HPDE6-E6E7 (cell line): Measurements from ENCODE around the gene RIN3.

Experiments used
- DNase-seq: peaks from one replicate; pipeline ENCODE4 v3.0.0; 2011; ENCODE audit warnings: missing footprints; ENCODE audit errors: extremely low spot score

RIN3 gene

GRCh38 chr14:92646952-92647796 lies 133.6 kb downstream of the RIN3 start:
- no peak for DNase-seq

- no peak for DNase-seq
Observed at GRCh38 chr14:92647797-92648279, 134.3 kb downstream of the RIN3 start.

DNA sequence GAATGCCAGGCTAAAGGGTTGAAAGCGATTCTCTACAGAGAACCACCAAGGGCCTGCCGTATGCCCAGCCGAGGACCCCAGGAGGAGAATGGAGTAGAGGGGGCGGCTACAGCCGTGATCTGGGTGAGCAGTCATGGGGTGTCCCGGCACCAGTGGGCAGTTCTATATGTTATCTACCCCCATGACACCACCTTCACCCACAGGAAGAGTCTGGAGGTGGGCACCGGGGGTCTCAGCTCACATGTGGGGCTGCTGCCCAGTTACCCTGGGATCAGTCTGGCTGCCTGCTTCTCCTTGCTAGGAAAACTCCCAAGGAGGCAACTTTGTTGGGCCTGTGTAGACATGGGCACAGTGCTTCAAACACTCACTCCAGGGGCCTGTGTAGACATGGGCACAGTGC lies 135.5 kb downstream of the RIN3 start:
- DNase-seq, result no peak

- DNase-seq, result no peak
Observed at GRCh38 chr14:92649934-92650545, 136.5 kb downstream of the RIN3 start.

DNA sequence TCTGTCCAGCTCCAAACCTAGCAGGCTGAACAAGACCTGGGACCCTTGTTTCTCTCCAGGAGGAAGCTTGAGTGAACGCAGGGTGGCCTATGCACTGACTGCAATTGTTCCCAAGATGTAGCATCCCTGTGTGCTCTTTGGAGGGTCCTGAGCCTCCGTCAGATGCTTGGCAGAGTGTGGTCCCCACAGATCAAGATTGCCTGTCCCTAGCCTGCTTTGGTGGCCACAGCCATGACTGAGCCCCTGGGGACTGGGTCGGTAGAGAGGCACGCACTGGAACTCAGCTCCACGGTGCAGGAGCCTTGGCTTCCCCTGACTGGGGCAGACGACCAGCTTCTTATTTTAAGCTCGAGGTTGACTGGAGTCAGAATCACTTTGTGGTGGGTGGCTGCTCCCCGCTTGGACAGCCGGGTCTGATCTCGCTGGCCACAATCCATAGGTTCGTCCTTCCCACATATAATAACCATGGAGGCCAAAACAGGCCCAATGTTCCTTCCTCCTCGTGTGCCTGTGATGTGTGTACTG lies 137.1 kb downstream of the RIN3 start:
- no peak for DNase-seq

DNA sequence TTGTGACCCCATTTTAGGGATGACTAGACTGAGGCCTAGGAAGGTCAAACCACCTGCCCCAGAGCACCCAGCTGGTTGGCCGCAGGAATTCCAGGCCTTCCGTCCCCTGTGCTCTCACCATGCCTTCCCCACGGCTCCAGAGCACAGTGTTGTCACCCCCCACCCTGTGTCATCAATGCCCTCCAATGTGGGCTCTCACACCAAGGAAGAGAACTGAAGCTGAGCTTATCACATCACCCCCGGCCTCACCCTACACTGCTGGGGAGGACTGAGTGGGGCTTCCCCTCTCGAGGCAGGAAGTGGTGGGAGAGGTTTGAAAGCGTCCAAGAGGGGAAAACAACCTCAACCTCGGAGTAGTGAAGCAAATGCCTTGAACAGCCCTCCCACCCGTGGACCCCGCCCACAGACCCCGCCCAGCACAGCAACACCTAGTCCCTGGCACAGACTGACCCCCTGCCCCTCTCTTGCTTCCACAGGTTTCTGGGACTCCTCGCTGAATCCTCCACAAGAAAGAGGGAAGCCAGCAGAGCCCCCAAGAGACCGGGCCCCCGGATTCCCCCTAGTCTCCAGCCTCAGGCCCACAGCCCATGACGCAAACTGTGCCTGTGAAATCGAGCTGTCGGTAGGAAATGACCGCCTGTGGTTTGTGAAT lies 137.7 kb downstream of the RIN3 start:
- no peak for DNase-seq

- DNase-seq, result no peak
Observed at GRCh38 chr14:92651758-92652406, 138.3 kb downstream of the RIN3 start.

GRCh38 chr14:92652413-92653151 lies 139.0 kb downstream of the RIN3 start:
- DNase-seq, result no peak

GRCh38 chr14:92653162-92653651 lies 139.6 kb downstream of the RIN3 start:
- DNase-seq, result no peak

DNA sequence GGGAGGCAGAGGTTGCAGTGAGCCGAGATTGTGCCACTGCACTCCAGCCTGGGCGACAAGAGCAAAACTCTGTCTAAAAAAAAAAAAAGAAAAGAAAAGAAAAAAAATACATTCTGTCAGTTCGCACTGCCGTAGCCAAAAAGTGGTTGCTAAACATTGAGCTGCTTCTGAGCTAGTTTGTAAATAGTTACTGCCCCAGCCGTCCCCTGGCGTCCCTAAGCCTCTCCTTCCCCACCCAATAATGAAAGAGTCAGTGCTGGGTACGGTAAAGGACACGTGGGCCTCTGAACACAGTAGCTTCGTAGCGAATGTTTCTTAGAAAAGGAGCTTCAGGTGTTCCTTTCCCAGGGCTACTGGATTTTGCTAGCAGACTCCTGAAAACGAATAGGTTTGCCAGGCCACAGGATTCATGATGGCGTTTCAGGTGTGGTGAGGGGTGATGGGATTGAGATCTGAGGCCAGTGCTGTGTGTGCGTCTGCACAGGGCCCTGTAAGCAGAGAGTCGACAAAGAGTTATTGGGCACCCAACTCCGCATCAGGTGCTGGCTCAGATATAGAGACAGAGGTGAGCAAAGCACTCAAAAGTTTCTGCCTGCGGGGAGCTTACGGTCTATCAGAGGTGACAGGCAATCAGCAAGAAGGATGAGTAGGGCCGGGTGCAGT lies 140.8 kb downstream of the RIN3 start:
- no peak for DNase-seq

DNA sequence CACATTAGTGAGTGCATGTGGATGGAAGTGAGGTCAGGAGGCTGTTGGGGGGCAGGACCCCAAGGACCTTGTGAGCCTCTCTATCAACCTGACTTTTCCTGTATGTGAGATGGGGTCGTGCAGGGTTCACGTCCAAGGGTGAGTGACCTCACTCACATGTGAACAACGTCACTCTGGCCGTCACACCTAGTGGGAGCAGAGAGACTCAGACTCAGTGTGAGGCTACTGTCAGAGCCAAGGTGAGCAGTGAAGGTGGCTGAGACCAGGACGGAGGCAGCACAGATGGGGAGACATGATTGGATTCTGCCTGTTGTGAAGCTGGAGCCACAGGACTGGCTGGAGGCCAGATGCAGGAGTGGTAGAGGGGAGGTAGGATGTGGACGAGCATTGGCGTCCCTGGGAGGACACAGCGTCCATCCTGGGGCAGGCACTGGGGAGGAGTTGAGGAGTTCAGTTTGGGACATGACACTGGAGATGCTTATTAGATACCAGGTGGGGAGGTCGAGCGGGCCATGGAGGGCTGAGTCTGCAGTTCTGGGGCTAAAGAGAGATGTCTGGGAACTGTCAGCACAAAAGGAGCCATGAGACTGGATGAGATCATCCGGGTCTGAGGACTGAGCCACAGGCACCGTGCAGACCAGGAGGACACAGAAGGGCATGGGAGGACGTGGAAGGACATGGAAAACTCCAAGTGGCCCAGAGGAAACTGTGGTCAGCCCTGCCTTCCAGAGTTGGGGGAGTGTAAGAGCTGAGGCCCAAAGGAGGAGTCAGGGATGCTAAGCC lies 142.0 kb downstream of the RIN3 start:
- DNase-seq, result no peak

GRCh38 chr14:92656306-92657081 lies 142.9 kb downstream of the RIN3 start:
- no peak for DNase-seq

GRCh38 chr14:92657457-92658142 lies 144.0 kb downstream of the RIN3 start:
- DNase-seq, result no peak

DNA sequence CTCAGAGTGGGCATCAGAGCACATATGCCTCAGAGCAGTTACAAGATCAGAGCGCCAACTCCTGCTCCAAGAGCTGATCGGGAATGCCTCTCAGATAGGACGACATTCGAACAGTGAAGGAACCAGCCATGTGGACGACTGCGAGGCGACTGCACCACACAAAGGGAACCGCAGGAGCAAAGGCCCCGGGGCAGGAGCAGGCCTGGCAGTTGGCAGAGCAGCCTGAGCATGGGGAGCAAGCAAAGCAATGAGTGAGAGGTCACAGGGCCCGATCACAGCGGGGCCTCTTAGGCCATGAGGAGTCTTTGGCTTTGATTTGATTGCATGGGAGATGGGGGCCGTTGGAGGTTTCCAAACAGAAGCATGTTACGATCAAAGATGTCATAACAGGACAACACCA lies 144.6 kb downstream of the RIN3 start:
- no peak for DNase-seq

DNA sequence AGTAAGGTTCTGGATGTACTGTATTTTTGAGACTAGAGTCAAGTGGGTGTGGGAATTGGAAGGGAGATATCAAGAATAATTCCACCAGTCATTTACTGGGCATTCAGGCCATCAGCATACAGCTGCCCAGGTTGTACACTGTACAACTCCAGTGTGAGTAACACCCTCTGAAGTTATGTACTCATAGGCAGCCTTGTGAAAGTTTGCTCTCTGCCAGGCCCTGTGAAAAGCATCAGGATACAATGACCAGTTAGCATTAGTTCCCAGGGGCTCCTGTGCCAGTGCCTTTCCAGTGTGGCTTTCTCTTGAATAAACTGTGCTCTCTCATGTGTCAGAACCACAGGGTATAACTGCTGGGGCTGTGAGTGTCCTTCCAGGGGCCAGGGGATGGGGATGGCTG lies 145.1 kb downstream of the RIN3 start:
- no peak for DNase-seq

DNA sequence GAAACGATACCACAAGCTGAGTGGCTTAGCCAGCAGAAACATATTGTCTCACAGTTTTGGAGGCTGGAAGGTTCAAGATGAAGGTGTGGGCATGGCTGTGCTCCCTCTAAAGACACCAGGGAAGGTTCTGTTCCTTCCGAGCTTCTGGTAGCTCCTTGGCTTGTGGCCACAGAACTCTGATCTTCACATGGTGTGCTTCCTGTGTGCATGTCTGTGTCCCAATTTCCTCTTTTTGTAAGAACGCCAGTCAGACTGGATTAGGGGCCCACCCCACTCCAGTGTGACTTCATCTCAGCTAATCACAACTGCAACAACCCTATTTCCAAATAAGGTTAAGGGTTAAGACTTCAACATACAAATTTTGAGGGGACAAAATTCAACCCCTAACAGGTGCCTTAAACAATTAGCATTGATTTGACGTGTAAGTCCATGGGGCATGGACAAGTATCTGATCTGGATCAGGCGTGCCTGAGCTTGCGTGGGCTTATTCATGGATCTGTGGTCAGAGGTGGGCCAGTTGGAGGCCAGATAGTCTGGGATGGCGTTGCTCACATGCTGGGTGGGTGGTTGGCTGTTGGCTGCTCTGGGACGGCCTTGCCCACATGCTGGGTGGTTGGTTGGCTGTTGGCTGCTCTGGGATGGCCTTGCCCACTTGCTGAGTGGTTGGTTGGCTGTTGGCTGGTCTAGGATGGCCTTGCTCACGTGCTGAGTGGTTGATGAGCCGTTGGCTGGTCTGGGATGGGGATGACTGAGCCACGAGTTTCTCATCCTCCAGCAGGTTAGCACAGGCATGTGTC lies 146.4 kb downstream of the RIN3 start:
- DNase-seq, result peak; percentile 34

DNA sequence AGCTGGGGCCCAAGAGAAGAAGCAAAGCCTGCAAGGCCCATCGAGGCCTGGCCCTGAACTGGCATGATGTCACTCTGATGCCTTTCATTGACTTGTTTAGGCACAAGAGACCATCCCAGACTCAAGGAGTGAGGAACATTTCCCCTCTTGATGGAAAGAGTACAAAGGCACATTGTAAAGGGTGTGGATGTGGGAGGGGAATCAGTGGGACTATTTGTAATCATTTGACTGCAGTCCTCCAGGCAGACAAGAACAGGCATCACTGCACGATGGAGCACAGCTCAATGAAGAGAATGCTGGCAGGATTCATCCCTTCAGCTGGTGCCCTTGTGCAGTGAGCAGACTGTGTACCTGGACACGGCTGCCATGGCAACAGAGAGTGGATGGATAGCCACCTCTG lies 147.0 kb downstream of the RIN3 start:
- no peak for DNase-seq

GRCh38 chr14:92663049-92663448 lies 149.5 kb downstream of the RIN3 start:
- DNase-seq, result no peak
